GM19023 (cell line): ENCODE data around the gene PRPF40A.
"Not testable (repeated sequence)": the region's sequence is repeated elsewhere in the genome, so short reads cannot be mapped to it uniquely, and the experiment has no call there.

Experiments
- ATAC-seq: cut with Tn5 transposase; IDR thresholded peaks from one replicate; pipeline ENCODE4 v1.9.1; 2021; ENCODE audit warnings: mild to moderate bottlenecking, moderate library complexity; ENCODE audit not compliant: unreplicated experiment

The PRPF40A gene

GRCh38 chr2:152717228-152718075 lies at the start of gene PRPF40A:
Gene PRPF40A, minus strand, starts transcription at chr2:152717461. Its CDS starts 22 bp downstream, at chr2:152717439.
- ATAC-seq, result peak; percentile 70

GRCh38 chr2:152766928-152767327 lies 49.7 kb upstream of the PRPF40A start:
- ATAC-seq, result no peak

- ATAC-seq, result no peak
These were observed 46.4 kb upstream of the PRPF40A start for GRCh38 chr2:152763651-152764050.

GRCh38 chr2:152763208-152763607 lies 45.9 kb upstream of the PRPF40A start:
- ATAC-seq, result not testable (repeated sequence)

GRCh38 chr2:152762202-152762601 lies 44.9 kb upstream of the PRPF40A start:
- ATAC-seq, result no peak

GRCh38 chr2:152761214-152761613 lies 44.0 kb upstream of the PRPF40A start:
- ATAC-seq, result no peak

- no peak for ATAC-seq
These were observed 42.2 kb upstream of the PRPF40A start for GRCh38 chr2:152759290-152760072.

- ATAC-seq, result no peak
These were observed 37.8 kb upstream of the PRPF40A start for GRCh38 chr2:152755029-152755428.

GRCh38 chr2:152747751-152748150 lies 30.5 kb upstream of the PRPF40A start:
- not testable (repeated sequence) for ATAC-seq

- ATAC-seq, result no peak
These were observed 25.7 kb upstream of the PRPF40A start for GRCh38 chr2:152743002-152743401.

- peak; percentile 56 for ATAC-seq
These were observed 23.6 kb upstream of the PRPF40A start for GRCh38 chr2:152740743-152741328.

GRCh38 chr2:152739705-152740104 lies 22.4 kb upstream of the PRPF40A start:
- not testable (repeated sequence) for ATAC-seq

- ATAC-seq, result no peak
These were observed 21.2 kb upstream of the PRPF40A start for GRCh38 chr2:152738438-152738837.

GRCh38 chr2:152737509-152737908 lies 20.2 kb upstream of the PRPF40A start:
- ATAC-seq, result not testable (repeated sequence)

GRCh38 chr2:152730591-152731333 lies 13.5 kb upstream of the PRPF40A start:
- no peak for ATAC-seq

GRCh38 chr2:152729844-152730243 lies 12.6 kb upstream of the PRPF40A start:
- no peak for ATAC-seq

- no peak for ATAC-seq
These were observed 6.7 kb upstream of the PRPF40A start for GRCh38 chr2:152723918-152724317.

GRCh38 chr2:152722639-152723038 lies 5.4 kb upstream of the PRPF40A start:
- not testable (repeated sequence) for ATAC-seq

GRCh38 chr2:152720794-152721193 lies 3.5 kb upstream of the PRPF40A start:
- no peak for ATAC-seq

- ATAC-seq, result peak; percentile 11
These were observed 1.8 kb upstream of the PRPF40A start for GRCh38 chr2:152718909-152719645.
